HCEC 1CT (cell line): ENCODE data around the gene CYB5RL.

Experiments
- DNase-seq: peaks from one replicate; pipeline ENCODE4 v3.0.0-alpha.2; 2017

The CYB5RL gene

DNA sequence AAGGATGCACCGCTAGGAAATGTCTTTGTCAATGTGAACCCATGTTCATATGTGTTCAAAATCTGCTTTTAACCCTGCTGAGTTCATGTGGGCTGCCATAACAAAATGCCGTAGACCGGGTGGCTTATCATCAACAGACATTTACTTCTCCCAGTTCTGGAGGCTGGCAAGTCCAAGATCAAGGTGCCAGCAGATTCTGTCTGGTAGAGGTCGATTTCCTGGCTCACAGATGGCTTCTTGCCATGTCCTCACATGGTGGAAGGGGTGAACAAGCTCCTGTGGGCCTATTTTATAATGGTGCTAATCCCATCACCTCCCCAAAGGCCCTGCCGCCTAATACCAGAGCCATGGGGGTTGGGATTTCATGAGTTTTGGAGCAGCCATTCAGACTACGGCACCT is 42.4 kb downstream of the CYB5RL start:
- no peak for DNase-seq

DNA sequence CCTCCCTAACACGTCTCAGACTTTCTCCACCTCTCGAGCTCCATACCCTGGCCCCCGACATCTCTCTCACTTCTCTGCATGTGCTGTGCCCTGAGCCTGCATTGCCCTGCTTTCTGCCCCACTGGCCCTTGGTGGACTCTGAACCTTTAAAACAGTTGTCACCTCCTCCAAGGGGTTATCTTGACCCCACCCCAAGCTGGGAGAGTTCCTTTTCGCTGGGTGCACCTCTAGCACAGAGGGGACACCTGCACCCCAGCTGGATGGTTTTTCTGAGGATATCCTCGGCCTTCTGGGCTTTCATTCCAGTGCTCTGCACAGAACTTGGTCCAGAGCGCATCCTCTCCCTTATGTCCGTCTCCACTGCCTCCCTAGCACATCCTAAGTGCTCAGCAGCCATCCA is 42.8 kb downstream of the CYB5RL start:
- DNase-seq, result no peak

DNA sequence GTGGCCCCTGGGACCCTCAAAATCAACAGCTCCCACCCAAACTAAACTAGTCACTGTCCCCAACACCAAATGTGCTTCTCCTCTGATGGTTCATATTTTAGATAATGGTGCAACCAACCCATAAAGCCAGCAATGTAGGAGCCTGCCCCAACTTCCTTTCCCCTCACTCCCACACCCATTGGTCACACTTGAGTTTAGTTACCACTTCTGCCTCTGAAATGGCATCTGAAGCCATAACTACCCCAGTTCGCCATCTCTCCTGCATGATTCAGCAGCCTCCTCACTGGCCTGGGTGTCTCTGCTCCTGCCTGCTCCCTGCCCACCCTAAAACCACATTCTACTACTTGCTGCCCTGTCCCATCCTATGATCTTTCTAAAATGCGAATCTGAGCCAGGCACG is 43.6 kb downstream of the CYB5RL start:
- DNase-seq, result no peak

DNA sequence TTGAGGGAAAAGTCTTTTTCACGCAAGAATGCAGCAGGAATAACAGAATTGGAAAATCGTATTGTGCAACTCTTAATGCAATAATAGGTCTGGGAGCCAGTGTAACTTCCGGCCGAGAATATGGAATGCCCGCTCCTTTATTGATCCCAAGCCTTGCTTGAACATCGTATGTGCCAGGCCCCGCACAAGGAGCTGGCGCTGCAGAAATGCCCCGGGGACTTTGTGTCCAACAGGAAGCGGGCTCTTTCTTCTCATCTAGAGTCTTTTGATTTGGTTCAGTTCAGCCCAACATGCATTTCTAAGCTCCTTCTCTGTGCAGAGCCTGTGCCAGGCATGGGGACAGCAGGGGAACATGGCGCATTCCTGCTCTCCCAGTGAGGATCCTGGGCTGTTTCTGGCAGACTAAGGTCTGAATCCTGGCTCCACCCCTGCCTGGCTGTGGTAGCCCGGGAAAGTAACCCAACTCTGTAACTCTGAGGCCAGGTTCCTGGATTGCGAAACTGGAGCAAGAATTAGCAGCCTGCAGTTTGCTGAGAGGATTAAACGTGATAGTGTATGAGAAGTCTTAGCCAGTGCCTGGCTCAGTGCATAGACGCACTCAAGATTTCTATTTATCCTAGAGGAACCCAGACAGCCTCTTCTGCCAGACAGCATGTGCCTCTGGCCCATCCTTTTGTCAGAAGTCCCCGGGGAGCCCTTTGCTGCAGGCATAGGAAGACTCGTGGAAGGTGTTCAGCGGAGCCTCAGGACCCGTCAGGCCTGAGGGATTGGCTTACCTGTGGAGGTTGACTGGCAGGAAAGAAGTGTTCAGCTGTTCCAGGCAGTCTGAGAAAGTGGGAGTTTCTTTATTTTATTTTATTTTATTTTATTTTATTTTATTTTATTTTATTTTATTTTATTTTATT is 46.0 kb downstream of the CYB5RL start:
- peak; percentile 29 for DNase-seq

DNA sequence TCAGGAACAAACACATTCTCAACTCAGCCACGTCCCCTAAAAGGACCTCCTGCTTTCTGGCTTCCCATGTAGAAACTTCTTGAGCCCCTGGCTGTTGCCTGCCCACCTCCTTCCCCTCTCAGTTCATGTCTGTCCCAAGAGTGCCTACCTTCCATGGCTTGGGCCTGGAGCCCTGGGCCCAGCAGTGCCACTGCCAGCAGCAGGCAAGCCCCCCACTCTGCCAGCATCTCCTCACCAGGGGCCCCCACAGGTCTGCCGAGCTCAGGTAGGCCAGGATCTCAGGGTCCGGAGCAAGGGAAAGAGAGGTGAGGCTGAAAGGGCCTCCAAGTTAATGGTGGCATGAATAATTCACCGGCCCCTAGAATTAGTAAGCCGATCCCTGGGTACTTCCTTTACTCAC is 47.1 kb downstream of the CYB5RL start, which contains the start of gene CDCP2:
CDCP2 (minus strand) TSS at position 305 of the 400 bp plus-strand sequence; CDS start at position 227, 78 bp downstream.
- DNase-seq, result no peak

DNA sequence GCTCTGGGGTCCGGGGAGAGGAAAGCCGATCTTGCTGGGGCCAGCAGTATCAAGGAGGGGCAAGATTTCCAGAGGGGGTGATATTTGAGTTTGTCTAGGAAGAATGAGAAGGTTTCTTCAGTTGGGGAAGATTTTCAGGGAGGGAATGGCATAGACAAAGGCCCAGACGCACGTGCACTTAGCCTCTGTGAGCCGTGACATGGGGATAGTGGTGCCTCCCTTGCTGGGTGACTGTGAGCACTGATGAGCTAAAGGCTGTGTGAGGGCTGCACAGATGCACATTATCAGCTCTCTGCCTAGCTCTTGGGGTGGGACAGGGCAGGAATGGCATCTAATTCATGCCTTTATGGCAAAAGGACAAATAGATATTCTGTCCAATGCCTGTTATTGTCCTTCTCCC is 48.8 kb downstream of the CYB5RL start:
- DNase-seq, result no peak
